HepG2 (cell line): ENCODE measurements around the gene C22orf39. TPM values are rescaled to one million over a fixed set of nuclear protein-coding genes. Genes with fewer than 3 reads are reported as not detected.
A peak's percentile ranks its signal among the peaks of the same experiment; 100 is the strongest.

Experiments
- MAFG ChIP-seq: sonication (generic); formaldehyde crosslinking; IDR thresholded peaks from 2 replicates; pipeline ENCODE4 v1.5.1; 2020; ENCODE audit warnings: mild to moderate bottlenecking, missing genetic modification reagents
- NCOA1 ChIP-seq: sonication (generic); formaldehyde crosslinking; IDR thresholded peaks from 2 replicates; pipeline ENCODE4 v1.9.0; 2021; ENCODE audit warnings: missing genetic modification reagents
- SOX5 ChIP-seq: IDR thresholded peaks from 2 replicates; pipeline ENCODE4 v1.6.1; 2016; ENCODE audit warnings: borderline replicate concordance
- TAF1 ChIP-seq: sonication (generic); formaldehyde crosslinking; IDR thresholded peaks from 2 replicates; pipeline ENCODE4 v1.4.0; 2020; ENCODE audit warnings: missing genetic modification reagents
- TAF15 ChIP-seq: fragments of 200-400 bp; formaldehyde crosslinking; IDR thresholded peaks from one replicate; pipeline ENCODE4 v1.6.1; 2018; ENCODE audit warnings: mild to moderate bottlenecking, low read depth, low read length; ENCODE audit not compliant: poor library complexity, severe bottlenecking
- ZBTB7A ChIP-seq: sonication (generic); formaldehyde crosslinking; IDR thresholded peaks from 2 replicates; pipeline ENCODE4 v1.8.0; 2022; ENCODE audit warnings: mild to moderate bottlenecking, missing genetic modification reagents
- ZFP36L2 ChIP-seq: sonication (generic); formaldehyde crosslinking; IDR thresholded peaks from 2 replicates; pipeline ENCODE4 v1.4.0; 2020; ENCODE audit warnings: missing genetic modification reagents
- ZNF605 ChIP-seq: sonication (generic); formaldehyde crosslinking; IDR thresholded peaks from 2 replicates; pipeline ENCODE4 v1.8.0; 2022; ENCODE audit warnings: mild to moderate bottlenecking, missing genetic modification reagents
- ZNF674 ChIP-seq: sonication (generic); formaldehyde crosslinking; IDR thresholded peaks from 2 replicates; pipeline ENCODE4 v1.5.0; 2020; ENCODE audit warnings: low read depth, mild to moderate bottlenecking, missing genetic modification reagents
- polyA plus RNA-seq, 8 experiments: library from polyadenylated mRNA; depleted of rRNA in 3 of 8; stranded (reverse) in 7 of 8; unstranded in 1 of 8; fragments of >200 nt; fragmentation: Illumina TruSeq in 4 of 8; extraction: Trizol in 4 of 8; gene quantifications; 2 replicates each; pipeline versions ENCODE4 v1.2.1 to v1.2.3, GENCODE V29; 2011 to 2016; ENCODE audit warnings: low read depth in 4 of 8, missing spikeins in 1 of 8, mixed read lengths in 1 of 8; ENCODE audit not compliant: insufficient read depth in 1 of 8
- total RNA-seq, 5 experiments: library from RNA; depleted of rRNA; stranded (reverse); fragments of >200 nt; fragmentation: Illumina TruSeq; extraction: Trizol; gene quantifications; 2 replicates each; pipeline ENCODE4 v1.2.3, GENCODE V29; 2016; ENCODE audit warnings: low read depth in 1 of 5
- TF ChIP-seq, protein P1 (sequence below): sonication (generic); formaldehyde crosslinking; IDR thresholded peaks from 2 replicates; pipeline ENCODE4 v1.8.0; 2022; ENCODE audit warnings: low read depth, missing genetic modification reagents
- TF ChIP-seq, protein P2 (sequence below): sonication (generic); formaldehyde crosslinking; IDR thresholded peaks from 2 replicates; pipeline ENCODE4 v1.9.0; 2022; ENCODE audit warnings: low read depth, missing genetic modification reagents
- TF ChIP-seq, protein P3 (sequence below): sonication (generic); formaldehyde crosslinking; IDR thresholded peaks from 2 replicates; pipeline ENCODE4 v1.5.0; 2020; ENCODE audit warnings: mild to moderate bottlenecking, missing genetic modification reagents
- TF ChIP-seq, protein P4 (sequence below): sonication (generic); formaldehyde crosslinking; IDR thresholded peaks from 2 replicates; pipeline ENCODE4 v1.8.0; 2022; ENCODE audit warnings: missing genetic modification reagents, low read depth, mild to moderate bottlenecking, borderline replicate concordance
- TF ChIP-seq, protein P5 (sequence below): sonication (generic); formaldehyde crosslinking; conservative IDR thresholded peaks from 2 replicates; pipeline ENCODE4 v1.8.1; 2023; ENCODE audit warnings: missing genetic modification reagents
- TF ChIP-seq, protein P6 (sequence below): sonication (generic); formaldehyde crosslinking; IDR thresholded peaks from 2 replicates; pipeline ENCODE4 v1.8.0; 2022; ENCODE audit warnings: missing genetic modification reagents, mild to moderate bottlenecking, moderate library complexity, borderline replicate concordance
- TF ChIP-seq, protein P7 (sequence below): sonication (generic); formaldehyde crosslinking; IDR thresholded peaks from 2 replicates; pipeline ENCODE4 v1.5.0; 2020; ENCODE audit warnings: missing genetic modification reagents, mild to moderate bottlenecking, borderline replicate concordance

The C22orf39 gene
- total and polyA plus RNA-seq, 2 of the 13 experiments (the other 11 are each of a cell fraction or from before 2014, with no cell fraction given), result 23.4 to 26.4 TPM

DNA sequence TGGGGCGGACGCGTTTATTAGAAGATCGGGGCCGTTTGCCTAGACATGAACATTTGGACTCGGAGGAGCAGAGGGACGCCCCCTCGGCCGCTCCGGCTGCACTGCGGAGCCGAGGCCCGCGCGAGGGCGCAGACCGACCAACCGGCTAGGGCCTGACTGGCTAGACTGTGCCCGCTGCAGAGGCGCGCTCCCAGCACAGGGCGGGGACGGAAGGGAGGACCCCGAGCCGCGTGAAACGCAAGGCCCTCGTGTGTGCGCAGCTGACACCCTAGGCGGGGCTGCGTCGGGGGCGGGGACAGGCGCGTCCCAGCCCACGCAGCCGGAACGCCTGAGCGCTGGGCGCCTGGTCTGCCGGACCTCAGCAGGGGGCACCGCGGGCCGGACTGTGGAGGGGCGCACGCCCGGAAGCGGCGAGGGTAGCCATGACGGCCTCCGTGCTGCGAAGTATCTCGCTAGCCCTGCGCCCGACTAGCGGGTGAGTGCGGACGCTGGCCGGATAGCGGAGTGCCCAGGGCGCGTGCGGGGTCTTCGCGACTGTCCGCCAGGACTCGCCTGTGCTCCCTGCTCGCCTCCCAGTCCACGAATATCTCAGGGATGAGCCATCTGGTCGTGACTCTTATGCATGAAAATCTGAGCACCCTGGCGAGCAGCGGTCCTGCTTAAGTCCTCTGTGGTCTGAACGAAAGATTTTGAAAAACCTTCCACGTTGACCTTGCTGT, 15.2 kb downstream of the C22orf39 start, which contains the start of gene MRPL40 (continued):
- TF ChIP-seq ZNF605 (CRISPR knock-in tag) (peak; percentile 85), ZBTB7A (CRISPR knock-in tag) (peak; percentile 96), ZNF674 (CRISPR knock-in tag) (peak; percentile 60; the same call in 1 of the 2 replicates), SOX5 (CRISPR knock-in tag) (peak; percentile 73), NCOA1 (CRISPR knock-in tag) (peak; percentile 87; the same call in 1 of the 2 replicates), TAF15 (no peak), MAFG (0 out of 2 replicates have a peak, but pooled peaks have one; percentile 45), ZFP36L2 (CRISPR knock-in tag) (peak; percentile 73; the same call in 1 of the 2 replicates), TAF1 (CRISPR knock-in tag) (peak; percentile 96)
- TF ChIP-seq, protein P1, sequence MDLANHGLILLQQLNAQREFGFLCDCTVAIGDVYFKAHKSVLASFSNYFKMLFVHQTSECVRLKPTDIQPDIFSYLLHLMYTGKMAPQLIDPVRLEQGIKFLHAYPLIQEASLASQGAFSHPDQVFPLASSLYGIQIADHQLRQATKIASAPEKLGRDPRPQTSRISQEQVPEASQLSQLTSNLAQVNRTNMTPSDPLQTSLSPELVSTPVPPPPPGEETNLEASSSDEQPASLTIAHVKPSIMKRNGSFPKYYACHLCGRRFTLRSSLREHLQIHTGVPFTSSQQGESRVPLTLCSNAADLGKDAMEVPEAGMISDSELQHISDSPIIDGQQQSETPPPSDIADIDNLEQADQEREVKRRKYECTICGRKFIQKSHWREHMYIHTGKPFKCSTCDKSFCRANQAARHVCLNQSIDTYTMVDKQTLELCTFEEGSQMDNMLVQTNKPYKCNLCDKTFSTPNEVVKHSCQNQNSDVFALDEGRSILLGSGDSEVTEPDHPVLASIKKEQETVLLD (CRISPR knock-in tag), result peak; percentile 95
- TF ChIP-seq, protein P2, sequence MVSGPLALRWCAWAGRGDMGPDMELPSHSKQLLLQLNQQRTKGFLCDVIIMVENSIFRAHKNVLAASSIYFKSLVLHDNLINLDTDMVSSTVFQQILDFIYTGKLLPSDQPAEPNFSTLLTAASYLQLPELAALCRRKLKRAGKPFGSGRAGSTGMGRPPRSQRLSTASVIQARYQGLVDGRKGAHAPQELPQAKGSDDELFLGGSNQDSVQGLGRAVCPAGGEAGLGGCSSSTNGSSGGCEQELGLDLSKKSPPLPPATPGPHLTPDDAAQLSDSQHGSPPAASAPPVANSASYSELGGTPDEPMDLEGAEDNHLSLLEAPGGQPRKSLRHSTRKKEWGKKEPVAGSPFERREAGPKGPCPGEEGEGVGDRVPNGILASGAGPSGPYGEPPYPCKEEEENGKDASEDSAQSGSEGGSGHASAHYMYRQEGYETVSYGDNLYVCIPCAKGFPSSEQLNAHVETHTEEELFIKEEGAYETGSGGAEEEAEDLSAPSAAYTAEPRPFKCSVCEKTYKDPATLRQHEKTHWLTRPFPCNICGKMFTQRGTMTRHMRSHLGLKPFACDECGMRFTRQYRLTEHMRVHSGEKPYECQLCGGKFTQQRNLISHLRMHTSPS (CRISPR knock-in tag), result peak; percentile 56; the same call in 1 of the 2 replicates
- TF ChIP-seq, protein P3, sequence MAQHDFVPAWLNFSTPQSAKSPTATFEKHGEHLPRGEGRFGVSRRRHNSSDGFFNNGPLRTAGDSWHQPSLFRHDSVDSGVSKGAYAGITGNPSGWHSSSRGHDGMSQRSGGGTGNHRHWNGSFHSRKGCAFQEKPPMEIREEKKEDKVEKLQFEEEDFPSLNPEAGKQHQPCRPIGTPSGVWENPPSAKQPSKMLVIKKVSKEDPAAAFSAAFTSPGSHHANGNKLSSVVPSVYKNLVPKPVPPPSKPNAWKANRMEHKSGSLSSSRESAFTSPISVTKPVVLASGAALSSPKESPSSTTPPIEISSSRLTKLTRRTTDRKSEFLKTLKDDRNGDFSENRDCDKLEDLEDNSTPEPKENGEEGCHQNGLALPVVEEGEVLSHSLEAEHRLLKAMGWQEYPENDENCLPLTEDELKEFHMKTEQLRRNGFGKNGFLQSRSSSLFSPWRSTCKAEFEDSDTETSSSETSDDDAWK (CRISPR knock-in tag), result no peak
- TF ChIP-seq, protein P4, sequence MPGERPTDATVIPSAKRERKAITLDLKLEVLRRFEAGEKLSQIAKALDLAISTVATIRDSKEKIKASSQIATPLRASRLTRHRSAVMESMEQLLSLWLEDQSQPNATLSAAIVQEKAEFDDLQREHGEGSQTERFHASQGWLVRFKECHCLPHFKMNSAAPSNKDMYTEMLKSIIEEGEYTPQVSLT (CRISPR knock-in tag), result no peak
- TF ChIP-seq, protein P5, sequence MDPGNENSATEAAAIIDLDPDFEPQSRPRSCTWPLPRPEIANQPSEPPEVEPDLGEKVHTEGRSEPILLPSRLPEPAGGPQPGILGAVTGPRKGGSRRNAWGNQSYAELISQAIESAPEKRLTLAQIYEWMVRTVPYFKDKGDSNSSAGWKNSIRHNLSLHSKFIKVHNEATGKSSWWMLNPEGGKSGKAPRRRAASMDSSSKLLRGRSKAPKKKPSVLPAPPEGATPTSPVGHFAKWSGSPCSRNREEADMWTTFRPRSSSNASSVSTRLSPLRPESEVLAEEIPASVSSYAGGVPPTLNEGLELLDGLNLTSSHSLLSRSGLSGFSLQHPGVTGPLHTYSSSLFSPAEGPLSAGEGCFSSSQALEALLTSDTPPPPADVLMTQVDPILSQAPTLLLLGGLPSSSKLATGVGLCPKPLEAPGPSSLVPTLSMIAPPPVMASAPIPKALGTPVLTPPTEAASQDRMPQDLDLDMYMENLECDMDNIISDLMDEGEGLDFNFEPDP (CRISPR knock-in tag), result peak; percentile 98
- TF ChIP-seq, protein P6, sequence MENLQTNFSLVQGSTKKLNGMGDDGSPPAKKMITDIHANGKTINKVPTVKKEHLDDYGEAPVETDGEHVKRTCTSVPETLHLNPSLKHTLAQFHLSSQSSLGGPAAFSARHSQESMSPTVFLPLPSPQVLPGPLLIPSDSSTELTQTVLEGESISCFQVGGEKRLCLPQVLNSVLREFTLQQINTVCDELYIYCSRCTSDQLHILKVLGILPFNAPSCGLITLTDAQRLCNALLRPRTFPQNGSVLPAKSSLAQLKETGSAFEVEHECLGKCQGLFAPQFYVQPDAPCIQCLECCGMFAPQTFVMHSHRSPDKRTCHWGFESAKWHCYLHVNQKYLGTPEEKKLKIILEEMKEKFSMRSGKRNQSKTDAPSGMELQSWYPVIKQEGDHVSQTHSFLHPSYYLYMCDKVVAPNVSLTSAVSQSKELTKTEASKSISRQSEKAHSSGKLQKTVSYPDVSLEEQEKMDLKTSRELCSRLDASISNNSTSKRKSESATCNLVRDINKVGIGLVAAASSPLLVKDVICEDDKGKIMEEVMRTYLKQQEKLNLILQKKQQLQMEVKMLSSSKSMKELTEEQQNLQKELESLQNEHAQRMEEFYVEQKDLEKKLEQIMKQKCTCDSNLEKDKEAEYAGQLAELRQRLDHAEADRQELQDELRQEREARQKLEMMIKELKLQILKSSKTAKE, result 0 out of 2 replicates have a peak, but pooled peaks have one; percentile 69
- TF ChIP-seq, protein P7, sequence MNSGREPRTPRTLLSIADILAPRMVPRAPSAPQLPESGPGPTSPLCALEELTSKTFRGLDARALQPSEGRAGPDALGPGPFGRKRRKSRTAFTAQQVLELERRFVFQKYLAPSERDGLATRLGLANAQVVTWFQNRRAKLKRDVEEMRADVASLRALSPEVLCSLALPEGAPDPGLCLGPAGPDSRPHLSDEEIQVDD (CRISPR knock-in tag), result peak; percentile 93
